H9 (cell line): ENCODE measurements around the gene SMARCA2. TPM values are rescaled to one million over a fixed set of nuclear protein-coding genes. Genes with fewer than 3 reads are reported as not detected.
A peak's percentile ranks its signal among the peaks of the same experiment; 100 is the strongest.

Source experiments
- DNase-seq: peaks from one replicate; pipeline ENCODE4 v3.0.0-alpha.2; 2017
- H2AFZ ChIP-seq: one replicate; pipeline ENCODE4 v1.6.1; 2013; ENCODE audit warnings: mild to moderate bottlenecking, low read length, control low read depth, moderate library complexity
- H2AK5ac ChIP-seq: 2 replicates; pipeline ENCODE4 v1.6.1; 2013; ENCODE audit warnings: low read length, control low read depth, mixed read lengths; ENCODE audit not compliant: insufficient read length
- H2BK120ac ChIP-seq: one replicate; pipeline ENCODE4 v1.6.1; 2013; ENCODE audit warnings: low read depth, mild to moderate bottlenecking, low read length, control low read depth, inconsistent platforms; ENCODE audit not compliant: poor library complexity, severe bottlenecking
- H2BK12ac ChIP-seq: 2 replicates; pipeline ENCODE4 v1.6.1; 2013; ENCODE audit warnings: low read length, control low read depth, mixed read lengths, low read depth; ENCODE audit not compliant: insufficient read length
- H2BK15ac ChIP-seq: 2 replicates; pipeline ENCODE4 v1.6.1; 2013; ENCODE audit warnings: low read depth, low read length, control low read depth
- H2BK20ac ChIP-seq: one replicate; pipeline ENCODE4 v1.6.1; 2013; ENCODE audit warnings: low read depth, mild to moderate bottlenecking, low read length, control low read depth, inconsistent platforms; ENCODE audit not compliant: poor library complexity, severe bottlenecking
- H2BK5ac ChIP-seq: 2 replicates; pipeline ENCODE4 v1.6.1; 2013; ENCODE audit warnings: low read length, control low read depth, mixed read lengths; ENCODE audit not compliant: insufficient read length
- H3K14ac ChIP-seq: 2 replicates; pipeline ENCODE4 v1.6.1; 2013; ENCODE audit warnings: low read length, control low read depth; ENCODE audit not compliant: insufficient read depth
- H3K18ac ChIP-seq: 2 replicates; pipeline ENCODE4 v1.6.1; 2013; ENCODE audit warnings: low read depth, mild to moderate bottlenecking, mixed read lengths, low read length, control low read depth; ENCODE audit not compliant: insufficient read length
- H3K23ac ChIP-seq: 2 replicates; pipeline ENCODE4 v1.6.1; 2013; ENCODE audit warnings: low read length, control low read depth, mixed read lengths, low read depth; ENCODE audit not compliant: insufficient read length
- H3K23me2 ChIP-seq: 2 replicates; pipeline ENCODE4 v1.6.1; 2013; ENCODE audit warnings: low read depth, mild to moderate bottlenecking, mixed read lengths, low read length, control low read depth; ENCODE audit not compliant: insufficient read length, poor library complexity, severe bottlenecking
- H3K27ac ChIP-seq: 2 replicates; pipeline ENCODE4 v1.5.1; 2013; ENCODE audit warnings: low read length, control low read depth, mixed read lengths, low read depth; ENCODE audit not compliant: insufficient read length
- H3K27me3 ChIP-seq: 2 replicates; pipeline ENCODE4 v1.6.1; 2013; ENCODE audit warnings: low read length, control low read depth, inconsistent platforms; ENCODE audit not compliant: insufficient read depth
- H3K4ac ChIP-seq: 2 replicates; pipeline ENCODE4 v1.6.1; 2013; ENCODE audit warnings: low read depth, mild to moderate bottlenecking, control low read depth, inconsistent platforms, low read length, moderate library complexity
- H3K4me1 ChIP-seq: 2 replicates; pipeline ENCODE4 v1.6.1; 2013; ENCODE audit warnings: low read length, control low read depth, inconsistent platforms; ENCODE audit not compliant: insufficient read depth
- H3K4me2 ChIP-seq: 2 replicates; pipeline ENCODE4 v1.6.1; 2013; ENCODE audit warnings: low read length, control low read depth, mixed read lengths; ENCODE audit not compliant: insufficient read length, insufficient read depth
- H3K56ac ChIP-seq: 2 replicates; pipeline ENCODE4 v1.6.1; 2013; ENCODE audit warnings: low read depth, mild to moderate bottlenecking, mixed read lengths, low read length, control low read depth; ENCODE audit not compliant: insufficient read length
- H3K79me1 ChIP-seq: 2 replicates; pipeline ENCODE4 v1.6.1; 2013; ENCODE audit warnings: low read depth, mild to moderate bottlenecking, moderate library complexity, low read length, control low read depth, inconsistent platforms; ENCODE audit not compliant: insufficient read depth, poor library complexity, severe bottlenecking
- H3K79me2 ChIP-seq: 2 replicates; pipeline ENCODE4 v1.6.1; 2013; ENCODE audit warnings: low read length, control low read depth, inconsistent platforms; ENCODE audit not compliant: insufficient read depth
- H3K9ac ChIP-seq: 2 replicates; pipeline ENCODE4 v1.6.1; 2013; ENCODE audit warnings: low read length, control low read depth, mixed read lengths; ENCODE audit not compliant: insufficient read length; ENCODE audit errors: extremely low read depth
- H3K9me3 ChIP-seq: one replicate; pipeline ENCODE4 v1.6.1; 2013; ENCODE audit warnings: low read depth, low read length, inconsistent platforms; ENCODE audit not compliant: control insufficient read depth
- H3T11ph ChIP-seq: one replicate; pipeline ENCODE4 v1.6.1; 2013; ENCODE audit warnings: mild to moderate bottlenecking, low read length, control low read depth, inconsistent platforms
- H4K20me1 ChIP-seq: one replicate; pipeline ENCODE4 v1.6.1; 2013; ENCODE audit not compliant: control insufficient read depth, insufficient read length, insufficient read depth
- H4K5ac ChIP-seq: 2 replicates; pipeline ENCODE4 v1.6.1; 2013; ENCODE audit warnings: low read depth, mild to moderate bottlenecking, mixed read lengths, low read length, control low read depth; ENCODE audit not compliant: insufficient read length
- H4K8ac ChIP-seq: replicated peaks from 2 replicates; pipeline ENCODE4 v1.6.1; 2013; ENCODE audit warnings: low read length, control low read depth, mixed read lengths, low read depth; ENCODE audit not compliant: insufficient read length
- H4K91ac ChIP-seq: 2 replicates; pipeline ENCODE4 v1.6.1; 2013; ENCODE audit warnings: low read depth, mild to moderate bottlenecking, moderate library complexity, mixed read lengths, low read length, control low read depth; ENCODE audit not compliant: insufficient read length
- H3K27ac Mint-ChIP-seq, 3 experiments: 2 replicates in 2 of 3; 3 replicates in 1 of 3; pipeline ENCODE4 v1.8.0; 2020 to 2021; ENCODE audit warnings: mixed read lengths in 3 of 3, mild to moderate bottlenecking in 1 of 3, moderate library complexity in 1 of 3
- H3K27me3 Mint-ChIP-seq: 2 replicates; pipeline ENCODE4 v1.8.0; 2021; ENCODE audit warnings: low read depth, mild to moderate bottlenecking, moderate library complexity, mixed read lengths
- H3K36me3 Mint-ChIP-seq, 3 experiments: 2 replicates in 2 of 3; 3 replicates in 1 of 3; pipeline ENCODE4 v1.8.0; 2020 to 2021; ENCODE audit warnings: low read depth in 3 of 3, mixed read lengths in 3 of 3; ENCODE audit not compliant: insufficient read depth in 1 of 3
- H3K4me1 Mint-ChIP-seq, 2 experiments: 2 replicates each; pipeline ENCODE4 v1.8.0; 2020; ENCODE audit warnings: mixed read lengths in 2 of 2
- H3K4me3 Mint-ChIP-seq, 2 experiments: 2 replicates in 1 of 2; 3 replicates in 1 of 2; pipeline ENCODE4 v1.8.0; 2020 to 2021; ENCODE audit warnings: mild to moderate bottlenecking in 2 of 2, mixed read lengths in 2 of 2, moderate library complexity in 1 of 2
- H3K9me3 Mint-ChIP-seq, 2 experiments: 2 replicates in 1 of 2; 3 replicates in 1 of 2; pipeline ENCODE4 v1.8.0; 2020; ENCODE audit warnings: mild to moderate bottlenecking in 2 of 2, mixed read lengths in 2 of 2, moderate library complexity in 1 of 2
- CTCF ChIP-seq: fragments of 200-600 bp; sonication (generic); conservative IDR thresholded peaks from 3 replicates; pipeline ENCODE4 v1.8.0; 2021; ENCODE audit warnings: antibody characterized with exemption, mild to moderate bottlenecking
- WGBS: extraction: QIAGEN DNeasy Blood & Tissue Kit; methylation state at CpG from one replicate; pipeline ENCODE4 v1.1.7; 2013; ENCODE audit warnings: missing lambda C conversion rate, low lambda C conversion rate, mixed read lengths; ENCODE audit not compliant: insufficient read length; ENCODE audit errors: extremely low coverage; 5-methylcytosine and 5-hydroxymethylcytosine counted together
- total RNA-seq: library from RNA; stranded (reverse); gene quantifications from 2 replicates; pipeline ENCODE4 v1.2.1, GENCODE V29; 2021

The SMARCA2 gene
- total RNA-seq, 1 experiment from 2014 or later: 15.3 TPM

- DNase-seq: no peak
- Histone ChIP-seq H2AK5ac (no peak overlapping the region), H3K79me2 (no peaks in the 10 kb centered on the region), H3K4ac (no peak overlapping the region), H3K4me1 (peaks cover 8% of the 10 kb centered on the region; the same call in 1 of the 2 replicates), H4K91ac (no peak overlapping the region), H3K56ac (no peak overlapping the region), H2BK5ac (no peak overlapping the region), H3K9ac (no peak overlapping the region), H3K18ac (no peak overlapping the region), H4K8ac (no peak overlapping the region), H2BK120ac (no peak overlapping the region), H4K20me1 (peaks cover 4% of the 10 kb centered on the region), H2BK15ac (no peak overlapping the region), H2BK20ac (no peak overlapping the region), H3K79me1 (no peaks in the 10 kb centered on the region), H3K9me3 (no peaks in the 10 kb centered on the region), H2AFZ (no peak overlapping the region), H3K27ac (no peak overlapping the region), H2BK12ac (no peak overlapping the region), H3K14ac (no peak overlapping the region), H3K4me2 (peak overlapping the region; percentile 95), H3T11ph (no peak overlapping the region), H3K23ac (no peak overlapping the region), H3K27me3 (peaks cover 9% of the 10 kb centered on the region; the same call in 1 of the 2 replicates), H4K5ac (no peak overlapping the region), H3K23me2 (peaks cover 36% of the 10 kb centered on the region)
- Mint-ChIP-seq H3K36me3 (no peaks in the 10 kb centered on the region; a peak in 1 of 7 replicates), H3K27me3 (peaks cover 96% of the 10 kb centered on the region), H3K27ac (peak overlapping the region in 1 of 3 experiments; percentile 40; a peak in 1 of 7 replicates), H3K9me3 (no peaks in the 10 kb centered on the region; a peak in 1 of 5 replicates), H3K4me1 (peaks cover 44 to 48% of the 10 kb centered on the region in 2 experiments), H3K4me3 (peak overlapping the region; percentile 78 to 92; a peak in 3 of 5 replicates)
- no peak for TF ChIP-seq CTCF
- no CpG with 5 or more reads among the region's 6 CpGs for WGBS
These were observed 3.8 kb downstream of the SMARCA2 start for GRCh38 chr9:2018764-2019558.
